GM23248 (cell line): ENCODE results near the gene GDPD4.

Experiments
- EZH2 ChIP-seq: fragments of 200-600 bp; sonication (generic); IDR thresholded peaks from 2 replicates; pipeline ENCODE4 v1.6.1; 2018; ENCODE audit warnings: antibody characterized with exemption, mild to moderate bottlenecking; ENCODE audit not compliant: insufficient read depth, poor library complexity, severe bottlenecking
- EZH2phosphoT487 ChIP-seq: fragments of 200-600 bp; sonication (generic); IDR thresholded peaks from 2 replicates; pipeline ENCODE4 v1.6.1; 2018; ENCODE audit warnings: antibody characterized with exemption, moderate library complexity, mild to moderate bottlenecking, low read depth; ENCODE audit not compliant: insufficient read depth

DNA sequence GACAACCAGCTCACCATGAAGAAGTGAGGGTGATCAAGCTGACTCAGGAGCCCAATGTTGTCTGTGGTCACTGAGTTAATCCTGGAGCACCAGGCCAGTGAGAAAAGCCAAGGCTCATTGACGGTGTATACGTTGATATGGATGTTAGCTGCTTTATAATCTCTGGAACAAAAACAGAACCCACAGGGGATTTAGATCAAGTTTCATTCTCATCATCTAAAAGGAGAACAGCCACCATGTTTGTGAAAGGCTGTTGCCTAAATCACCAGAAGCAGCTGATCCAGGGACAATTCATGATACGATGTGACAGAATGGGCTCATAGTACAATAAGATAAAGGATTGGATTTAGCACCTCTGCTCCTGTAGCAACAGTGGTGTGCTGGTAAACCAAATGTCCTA is 68.5 kb downstream of the GDPD4 start:
- TF ChIP-seq EZH2phosphoT487 (no peak), EZH2 (no peak)
